Measurements from ENCODE around the gene NEDD8.

Gene NEDD8

GRCh38 chr14:24279301-24280186, 47.4 kb upstream of the NEDD8 start:
- Histone ChIP-seq H3K9me2 (replicated peaks; ENCODE audit: control insufficient read depth, low read length) (no peaks in the 10 kb centered on the region), H3K9me3 (ENCODE audit: control insufficient read depth, insufficient read depth, low read length) (no peaks in the 10 kb centered on the region), H3K4me2 (ENCODE audit: low read length) (peak overlapping the region; percentile 5; the same call in 1 of the 2 replicates), H3K27me3 (ENCODE audit: control insufficient read depth, low read length) (no peaks in the 10 kb centered on the region), H4K20me1 (ENCODE audit: control insufficient read depth, insufficient read depth, low read depth, low read length) (no peaks in the 10 kb centered on the region), H3K27ac (ENCODE audit: low read depth, low read length) (no peak overlapping the region), H3F3A (ENCODE audit: control insufficient read depth, insufficient read depth) (no peaks in the 10 kb centered on the region), H3K4me3 (ENCODE audit: low read length) (no peak overlapping the region), H3K4me1 (ENCODE audit: control insufficient read depth, low read length) (peaks cover 19% of the 10 kb centered on the region), H3K36me3 (ENCODE audit: control insufficient read depth, low read length) (no peaks in the 10 kb centered on the region), H3K79me2 (ENCODE audit: control insufficient read depth, low read length) (no peaks in the 10 kb centered on the region)
- no peak for TF ChIP-seq EZH2phosphoT487 (IDR thresholded peaks at IDR 0.05; ENCODE audit: borderline replicate concordance, low read length)
- TF ChIP-seq CTCF (IDR thresholded peaks at IDR 0.05; ENCODE audit: low read depth, low read length, poor library complexity, severe bottlenecking): peak; percentile 65

- Histone ChIP-seq H4K20me1 (ENCODE audit: control insufficient read depth, insufficient read depth, low read depth, low read length) (no peaks in the 10 kb centered on the region), H3F3A (ENCODE audit: control insufficient read depth, insufficient read depth) (no peaks in the 10 kb centered on the region), H3K79me2 (ENCODE audit: control insufficient read depth, low read length) (no peaks in the 10 kb centered on the region), H3K4me3 (ENCODE audit: low read length) (no peak overlapping the region), H3K9me2 (replicated peaks; ENCODE audit: control insufficient read depth, low read length) (no peaks in the 10 kb centered on the region), H3K4me2 (ENCODE audit: low read length) (no peak overlapping the region), H3K9me3 (ENCODE audit: control insufficient read depth, insufficient read depth, low read length) (no peaks in the 10 kb centered on the region), H3K4me1 (ENCODE audit: control insufficient read depth, low read length) (peaks cover 30% of the 10 kb centered on the region), H3K36me3 (ENCODE audit: control insufficient read depth, low read length) (no peaks in the 10 kb centered on the region), H3K27ac (ENCODE audit: low read depth, low read length) (no peak overlapping the region), H3K27me3 (ENCODE audit: control insufficient read depth, low read length) (no peaks in the 10 kb centered on the region)
- no peak for TF ChIP-seq EZH2phosphoT487 (IDR thresholded peaks at IDR 0.05; ENCODE audit: borderline replicate concordance, low read length)
- no peak for TF ChIP-seq CTCF (IDR thresholded peaks at IDR 0.05; ENCODE audit: low read depth, low read length, poor library complexity, severe bottlenecking)
Observed at GRCh38 chr14:24278424-24278823, 46.3 kb upstream of the NEDD8 start.

- TF ChIP-seq CTCF (IDR thresholded peaks at IDR 0.05; ENCODE audit: low read depth, low read length, poor library complexity, severe bottlenecking): no peak
- TF ChIP-seq EZH2phosphoT487 (IDR thresholded peaks at IDR 0.05; ENCODE audit: borderline replicate concordance, low read length): no peak
- Histone ChIP-seq H3K4me3 (ENCODE audit: low read length) (no peak overlapping the region), H3K36me3 (ENCODE audit: control insufficient read depth, low read length) (no peaks in the 10 kb centered on the region), H3K9me2 (replicated peaks; ENCODE audit: control insufficient read depth, low read length) (no peaks in the 10 kb centered on the region), H3K4me1 (ENCODE audit: control insufficient read depth, low read length) (peaks cover 36% of the 10 kb centered on the region), H3K27me3 (ENCODE audit: control insufficient read depth, low read length) (no peaks in the 10 kb centered on the region), H3K79me2 (ENCODE audit: control insufficient read depth, low read length) (no peaks in the 10 kb centered on the region), H3K27ac (ENCODE audit: low read depth, low read length) (no peak overlapping the region), H3K4me2 (ENCODE audit: low read length) (no peak overlapping the region), H4K20me1 (ENCODE audit: control insufficient read depth, insufficient read depth, low read depth, low read length) (no peaks in the 10 kb centered on the region), H3K9me3 (ENCODE audit: control insufficient read depth, insufficient read depth, low read length) (no peaks in the 10 kb centered on the region), H3F3A (ENCODE audit: control insufficient read depth, insufficient read depth) (no peaks in the 10 kb centered on the region)
Observed at GRCh38 chr14:24277606-24278321, 45.6 kb upstream of the NEDD8 start.

Measured in DOHH2 (cell line).